Measurements from ENCODE around the gene BAHD1.

DNA sequence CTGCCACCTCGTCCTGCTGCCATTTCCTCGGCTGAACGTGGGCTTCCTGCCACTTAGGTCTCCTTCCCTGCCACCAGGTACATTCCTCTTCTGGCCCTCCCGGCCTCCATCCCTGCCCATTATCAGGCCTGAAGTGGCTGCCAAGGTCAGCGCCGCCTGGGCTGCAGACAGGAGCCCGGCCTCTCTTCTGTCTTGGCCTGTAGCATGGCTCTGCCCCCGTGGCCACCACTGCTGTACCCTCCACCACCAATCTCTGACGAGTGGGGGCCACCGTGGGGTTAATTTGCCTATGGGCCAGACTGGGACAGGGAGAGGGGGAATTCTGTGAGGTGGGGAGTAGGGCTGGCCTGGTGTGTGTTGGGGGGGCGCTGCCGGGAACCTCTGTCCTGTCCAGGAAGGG, 2.0 kb upstream of the BAHD1 start:
- TF ChIP-seq POLR2A (IDR thresholded peaks at IDR 0.05; ENCODE audit: low read depth, low read length) = no peak
- TF ChIP-seq, protein P1, sequence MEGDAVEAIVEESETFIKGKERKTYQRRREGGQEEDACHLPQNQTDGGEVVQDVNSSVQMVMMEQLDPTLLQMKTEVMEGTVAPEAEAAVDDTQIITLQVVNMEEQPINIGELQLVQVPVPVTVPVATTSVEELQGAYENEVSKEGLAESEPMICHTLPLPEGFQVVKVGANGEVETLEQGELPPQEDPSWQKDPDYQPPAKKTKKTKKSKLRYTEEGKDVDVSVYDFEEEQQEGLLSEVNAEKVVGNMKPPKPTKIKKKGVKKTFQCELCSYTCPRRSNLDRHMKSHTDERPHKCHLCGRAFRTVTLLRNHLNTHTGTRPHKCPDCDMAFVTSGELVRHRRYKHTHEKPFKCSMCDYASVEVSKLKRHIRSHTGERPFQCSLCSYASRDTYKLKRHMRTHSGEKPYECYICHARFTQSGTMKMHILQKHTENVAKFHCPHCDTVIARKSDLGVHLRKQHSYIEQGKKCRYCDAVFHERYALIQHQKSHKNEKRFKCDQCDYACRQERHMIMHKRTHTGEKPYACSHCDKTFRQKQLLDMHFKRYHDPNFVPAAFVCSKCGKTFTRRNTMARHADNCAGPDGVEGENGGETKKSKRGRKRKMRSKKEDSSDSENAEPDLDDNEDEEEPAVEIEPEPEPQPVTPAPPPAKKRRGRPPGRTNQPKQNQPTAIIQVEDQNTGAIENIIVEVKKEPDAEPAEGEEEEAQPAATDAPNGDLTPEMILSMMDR (IDR thresholded peaks at IDR 0.05; ENCODE audit: extremely low read depth in 1 of 2, insufficient read depth in 1 of 2, low read depth in 1 of 2, low read length in 2 of 2) = no peak
